WTC11 (cell line): ENCODE results near the gene BCAS3.

ENCODE experiments used
- ATF2 ChIP-seq: sonication (generic); formaldehyde crosslinking; IDR thresholded peaks from 2 replicates; pipeline ENCODE4 v1.8.1; 2022; ENCODE audit warnings: low read depth, missing genetic modification reagents, borderline replicate concordance
- CREB1 ChIP-seq: sonication (generic); formaldehyde crosslinking; IDR thresholded peaks from 2 replicates; pipeline ENCODE4 v1.8.0; 2023; ENCODE audit warnings: mild to moderate bottlenecking, missing genetic modification reagents
- CTCF ChIP-seq: fragments of 200-600 bp; IDR thresholded peaks from 2 replicates; pipeline ENCODE4 v1.8.0; 2022; ENCODE audit warnings: antibody characterized with exemption
- ETV6 ChIP-seq: sonication (generic); formaldehyde crosslinking; IDR thresholded peaks from 2 replicates; pipeline ENCODE4 v1.8.1; 2022; ENCODE audit warnings: mild to moderate bottlenecking, missing genetic modification reagents
- FOXP1 ChIP-seq: sonication (generic); formaldehyde crosslinking; IDR thresholded peaks from 2 replicates; pipeline ENCODE4 v1.8.0; 2022; ENCODE audit warnings: missing genetic modification reagents, mild to moderate bottlenecking, moderate library complexity, borderline replicate concordance
- HMGXB4 ChIP-seq: sonication (generic); formaldehyde crosslinking; IDR thresholded peaks from 2 replicates; pipeline ENCODE4 v1.8.1; 2023; ENCODE audit warnings: mild to moderate bottlenecking, moderate library complexity, missing genetic modification reagents
- IRF1 ChIP-seq: sonication (generic); formaldehyde crosslinking; IDR thresholded peaks from 2 replicates; pipeline ENCODE4 v1.8.0; 2023; ENCODE audit warnings: missing genetic modification reagents
- NR1H2 ChIP-seq: sonication (generic); formaldehyde crosslinking; IDR thresholded peaks from 2 replicates; pipeline ENCODE4 v1.9.0; 2021; ENCODE audit warnings: mild to moderate bottlenecking, moderate library complexity, missing genetic modification reagents
- NR2C2 ChIP-seq: sonication (generic); formaldehyde crosslinking; IDR thresholded peaks from 2 replicates; pipeline ENCODE4 v1.8.0; 2022; ENCODE audit warnings: mild to moderate bottlenecking, missing genetic modification reagents
- PRDM15 ChIP-seq: sonication (generic); formaldehyde crosslinking; IDR thresholded peaks from 2 replicates; pipeline ENCODE4 v1.8.0; 2022; ENCODE audit warnings: missing genetic modification reagents
- TEAD4 ChIP-seq: sonication (generic); formaldehyde crosslinking; IDR thresholded peaks from 2 replicates; pipeline ENCODE4 v1.8.0; 2022; ENCODE audit warnings: mild to moderate bottlenecking, missing genetic modification reagents
- TP53 ChIP-seq: sonication (generic); formaldehyde crosslinking; IDR thresholded peaks from 2 replicates; pipeline ENCODE4 v1.8.1; 2023; ENCODE audit warnings: mild to moderate bottlenecking, missing genetic modification reagents

- TF ChIP-seq CTCF = no peak
- TF ChIP-seq CREB1 = no peak
- no peak for TF ChIP-seq HMGXB4 (CRISPR knock-in tag)
- no peak for TF ChIP-seq PRDM15
- TF ChIP-seq ATF2 (CRISPR knock-in tag) = no peak
- TF ChIP-seq FOXP1 (CRISPR knock-in tag) = no peak
- TF ChIP-seq NR2C2 = no peak
- no peak for TF ChIP-seq ETV6
- no peak for TF ChIP-seq NR1H2 (CRISPR knock-in tag)
- TF ChIP-seq TP53 (CRISPR knock-in tag) = no peak
- TF ChIP-seq TEAD4 (CRISPR knock-in tag) = no peak
- TF ChIP-seq IRF1 (CRISPR knock-in tag) = no peak
Measured at GRCh38 chr17:61230972-61231820, 553.5 kb downstream of the BCAS3 start.
